H1 (cell line): ENCODE measurements around the gene ARID5A.

Experiments
- ATF2 ChIP-seq: IDR thresholded peaks from 2 replicates; pipeline ENCODE4 v1.6.1; 2012; ENCODE audit warnings: low read length, inconsistent platforms
- CEBPB ChIP-seq: IDR thresholded peaks from 2 replicates; pipeline ENCODE4 v1.6.1; 2012; ENCODE audit warnings: low read depth, low read length
- CTCF ChIP-seq, 3 experiments: IDR thresholded peaks; 1 replicate in 2 of 3; 2 replicates in 1 of 3; pipeline versions ENCODE4 v1.5.1 to v1.6.1; 2011; ENCODE audit warnings: low read length in 3 of 3, mild to moderate bottlenecking in 3 of 3, inconsistent platforms in 2 of 3, low read depth in 1 of 3, moderate library complexity in 1 of 3; ENCODE audit not compliant: insufficient read depth in 1 of 3; ENCODE audit errors: control extremely low read depth in 1 of 3
- E2F6 ChIP-seq: IDR thresholded peaks from 2 replicates; pipeline ENCODE4 v1.6.1; 2012; ENCODE audit warnings: inconsistent platforms
- EZH2 ChIP-seq: fragments of 200-600 bp; sonication (generic); IDR thresholded peaks from 2 replicates; pipeline ENCODE4 v1.7.1; 2012; ENCODE audit warnings: low read depth, mild to moderate bottlenecking, moderate library complexity, low read length, inconsistent platforms; ENCODE audit not compliant: severe bottlenecking
- GTF2F1 ChIP-seq: IDR thresholded peaks from 2 replicates; pipeline ENCODE4 v1.6.1; 2012; ENCODE audit warnings: low read depth, low read length, improper control_type of control experiment, borderline replicate concordance
- KDM1A ChIP-seq: fragments of 200-600, 300-600 bp; sonication (generic); IDR thresholded peaks from 2 replicates; pipeline ENCODE4 v1.7.1; 2016; ENCODE audit warnings: mild to moderate bottlenecking, low read length, borderline replicate concordance
- MAX ChIP-seq: IDR thresholded peaks from 2 replicates; pipeline ENCODE4 v1.6.1; 2012; ENCODE audit warnings: inconsistent platforms
- SIN3A ChIP-seq, 2 experiments: IDR thresholded peaks in 1 of 2; conservative IDR thresholded peaks in 1 of 2; 2 replicates each; pipeline ENCODE4 v1.6.1; 2011 to 2012; ENCODE audit warnings: low read length in 2 of 2, improper control_type of control experiment in 1 of 2, low read depth in 1 of 2, mild to moderate bottlenecking in 1 of 2
- TAF1 ChIP-seq: IDR thresholded peaks from 2 replicates; pipeline ENCODE4 v1.6.1; 2011; ENCODE audit warnings: mild to moderate bottlenecking, low read depth, low read length
- USF2 ChIP-seq: IDR thresholded peaks from 2 replicates; pipeline ENCODE4 v1.6.1; 2011; ENCODE audit warnings: low read length, improper control_type of control experiment

- no peak for TF ChIP-seq MAX
- no peak for TF ChIP-seq EZH2
- no peak for TF ChIP-seq CTCF (IDR thresholded peaks at IDR 0.05; ENCODE audit: control extremely low read depth in 1 of 3, insufficient read depth in 1 of 3, low read depth in 1 of 3, low read length in 3 of 3)
- no peak for TF ChIP-seq KDM1A
- no peak for TF ChIP-seq ATF2
- TF ChIP-seq GTF2F1: no peak
- no peak for TF ChIP-seq SIN3A (conservative IDR thresholded peaks at IDR 0.05 in 1 of 2, IDR thresholded peaks at IDR 0.05 in 1 of 2; ENCODE audit: low read depth in 1 of 2, low read length in 2 of 2)
- TF ChIP-seq E2F6: no peak
- no peak for TF ChIP-seq USF2
- no peak for TF ChIP-seq CEBPB
- TF ChIP-seq TAF1: no peak
Observed at GRCh38 chr2:96540136-96540535, 3.6 kb downstream of the ARID5A start.
